OCI-LY7 (cell line): ENCODE measurements around the gene TANC1. TPM values are rescaled to one million over a fixed set of nuclear protein-coding genes. Genes with fewer than 3 reads are reported as not detected.

Source experiments
- BruUV-seq: library from RNA; stranded (reverse); fragments of 400-500 nt; replicated peaks from 2 replicates; lab custom pipeline; 2021; lab: Mats Ljungman, UMichigan
- CTCF ChIA-PET: fragments of 300-600 bp; sonication (Branson Sonifier 250); formaldehyde crosslinking; loops from one replicate; lab custom pipeline; 2022; ENCODE audit warnings: antibody characterized with exemption; ENCODE audit not compliant: unreplicated experiment; lab: Charles Lee
- POLR2A ChIA-PET: fragments of 300-600 bp; sonication (Branson Sonifier 250); formaldehyde crosslinking; loops from one replicate; lab custom pipeline; 2022; ENCODE audit warnings: antibody characterized with exemption; lab: Charles Lee
- DNase-seq: peaks from one replicate; pipeline ENCODE4 v3.0.0-alpha.2; 2015; ENCODE audit warnings: low spot score
- H2AFZ ChIP-seq: fragments of 200-600 bp; sonication (generic), shearing (Covaris generic); 2 replicates; pipeline ENCODE4 v1.6.1; 2014; ENCODE audit warnings: mild to moderate bottlenecking, antibody characterized with exemption, low read length, moderate library complexity
- H3K27ac ChIP-seq: fragments of 200-600 bp; sonication (generic); 2 replicates; pipeline ENCODE4 v1.5.1; 2014; ENCODE audit warnings: mixed run types, low read depth, mild to moderate bottlenecking, moderate library complexity, low read length, inconsistent platforms; ENCODE audit not compliant: poor library complexity, severe bottlenecking
- H3K36me3 ChIP-seq: fragments of 200-600 bp; sonication (generic); 2 replicates; pipeline ENCODE4 v1.6.1; 2014; ENCODE audit warnings: mild to moderate bottlenecking, antibody characterized with exemption, low read length, moderate library complexity, mixed read lengths; ENCODE audit not compliant: insufficient read depth
- H3K4me1 ChIP-seq: fragments of 200-600 bp; sonication (generic); 2 replicates; pipeline ENCODE4 v1.5.1; 2014; ENCODE audit warnings: mild to moderate bottlenecking, low read length; ENCODE audit not compliant: insufficient read depth, poor library complexity, severe bottlenecking
- H3K4me2 ChIP-seq: fragments of 200-600 bp; sonication (generic); 2 replicates; pipeline ENCODE4 v1.6.1; 2014; ENCODE audit warnings: mild to moderate bottlenecking, low read length
- H3K4me3 ChIP-seq: fragments of 200-600 bp; sonication (generic); 2 replicates; pipeline ENCODE4 v1.5.1; 2014; ENCODE audit warnings: mild to moderate bottlenecking, low read depth, low read length; ENCODE audit not compliant: poor library complexity, severe bottlenecking
- H3K79me2 ChIP-seq: fragments of 200-600 bp; sonication (generic); 2 replicates; pipeline ENCODE4 v1.6.1; 2016; ENCODE audit warnings: low read depth, mild to moderate bottlenecking, low read length, moderate library complexity, mixed read lengths; ENCODE audit not compliant: insufficient read depth
- H3K9me2 ChIP-seq: fragments of 200-600 bp; sonication (generic); 2 replicates; pipeline ENCODE4 v1.6.1; 2016; ENCODE audit warnings: mild to moderate bottlenecking, low read length, mixed read lengths; ENCODE audit not compliant: insufficient read depth
- H3K9me3 ChIP-seq: fragments of 200-600 bp; sonication (generic); 2 replicates; pipeline ENCODE4 v1.6.1; 2014; ENCODE audit warnings: mild to moderate bottlenecking, mixed run types, low read length, mixed read lengths
- H4K20me1 ChIP-seq: fragments of 200-600 bp; sonication (generic); 2 replicates; pipeline ENCODE4 v1.6.1; 2014; ENCODE audit warnings: mild to moderate bottlenecking, antibody characterized with exemption, low read length, moderate library complexity, mixed read lengths; ENCODE audit not compliant: insufficient read depth
- CTCF ChIP-seq: fragments of 200-600 bp; sonication (generic); conservative IDR thresholded peaks from 2 replicates; pipeline ENCODE4 v1.5.1; 2014; ENCODE audit warnings: mild to moderate bottlenecking, antibody characterized with exemption, low read length, moderate library complexity, mixed read lengths
- EZH2phosphoT487 ChIP-seq: fragments of 200-600 bp; sonication (generic); IDR thresholded peaks from 2 replicates; pipeline ENCODE4 v1.6.1; 2018; ENCODE audit warnings: low read depth, borderline replicate concordance, mild to moderate bottlenecking, mixed run types, antibody characterized with exemption, low read length, moderate library complexity, mixed read lengths
- intact Hi-C: fragments of 100-400 bp; cut with micrococcal nuclease; formaldehyde crosslinking; loops from one replicate; pipeline ENCODE4 v1.10.0; 2022; ENCODE audit not compliant: unreplicated experiment
- total RNA-seq, 2 experiments: library from RNA; depleted of rRNA in 1 of 2; stranded (reverse); fragments of >200 nt in 1 of 2; shearing (Covaris generic) in 1 of 2; gene quantifications; 2 replicates each; pipeline ENCODE4 v1.2.3, GENCODE V29; 2014 to 2022

TANC1 gene
- total RNA-seq, 2 experiments from 2014 or later, result 0.04 TPM; not detected in 1

- ChIA-PET CTCF (interaction anchor here (0.6 kb wide), 1 partner anchor 420 kb away, joined by 4 read pairs; no protein-coding TSS in a partner anchor), POLR2A (no interaction called here)
- BruUV-seq, result no TSS peak
- no peaks in the 10 kb centered on the region for H3K4me1 ChIP-seq
- DNase-seq, result no peak
- no peaks in the 10 kb centered on the region for H3K79me2 ChIP-seq
- intact Hi-C loops, result no loop called here
- no peaks in the 10 kb centered on the region for H3K9me3 ChIP-seq
- H3K36me3 ChIP-seq, result no peaks in the 10 kb centered on the region
- H3K4me3 ChIP-seq, result no peak overlapping the region
- no peak overlapping the region for H3K27ac ChIP-seq
- no peak overlapping the region for H2AFZ ChIP-seq
- no peak for TF ChIP-seq EZH2phosphoT487
- no peaks in the 10 kb centered on the region for H4K20me1 ChIP-seq
- H3K9me2 ChIP-seq, result no peaks in the 10 kb centered on the region
- H3K4me2 ChIP-seq, result no peak overlapping the region
These were observed 133.5 kb downstream of the TANC1 start for GRCh38 chr2:159101755-159102489.

- Histone ChIP-seq H3K9me3 (no peaks in the 10 kb centered on the region), H4K20me1 (no peaks in the 10 kb centered on the region), H3K79me2 (no peaks in the 10 kb centered on the region), H3K27ac (no peak overlapping the region), H3K36me3 (no peaks in the 10 kb centered on the region), H3K4me2 (no peak overlapping the region), H3K4me3 (no peak overlapping the region), H3K9me2 (no peaks in the 10 kb centered on the region), H3K4me1 (no peaks in the 10 kb centered on the region), H2AFZ (no peak overlapping the region)
- intact Hi-C loops, result no loop called here
- DNase-seq, result no peak
- TF ChIP-seq EZH2phosphoT487, result no peak
- no peak for TF ChIP-seq CTCF
- no TSS peak for BruUV-seq
- POLR2A ChIA-PET, result no interaction called here
- CTCF ChIA-PET, result no interaction called here
These were observed 135.0 kb downstream of the TANC1 start for GRCh38 chr2:159103411-159103810.

GRCh38 chr2:159106109-159106508 lies 137.7 kb downstream of the TANC1 start:
- H2AFZ ChIP-seq, result no peak overlapping the region
- H3K79me2 ChIP-seq, result no peaks in the 10 kb centered on the region
- no TSS peak for BruUV-seq
- H3K4me2 ChIP-seq, result no peak overlapping the region
- CTCF ChIA-PET, result no interaction called here
- H3K9me3 ChIP-seq, result no peaks in the 10 kb centered on the region
- H3K9me2 ChIP-seq, result no peaks in the 10 kb centered on the region
- POLR2A ChIA-PET, result interaction anchor here (0.6 kb wide), 1 partner anchor 738 kb away, joined by 6 read pairs; no protein-coding TSS in a partner anchor
- no peaks in the 10 kb centered on the region for H3K36me3 ChIP-seq
- H3K4me3 ChIP-seq, result no peak overlapping the region
- intact Hi-C loops, result no loop called here
- no peak for TF ChIP-seq EZH2phosphoT487
- H4K20me1 ChIP-seq, result no peaks in the 10 kb centered on the region
- no peaks in the 10 kb centered on the region for H3K4me1 ChIP-seq
- H3K27ac ChIP-seq, result no peak overlapping the region
- no peak for DNase-seq
